Neutrophil (primary cell): ENCODE data around the gene CTNNBL1.

Source experiments
- H3K27ac ChIP-seq: fragments of 200-600 bp; sonication (generic); 2 replicates; pipeline ENCODE4 v1.5.1; 2016; ENCODE audit warnings: mild to moderate bottlenecking, moderate library complexity
- H3K27me3 ChIP-seq: fragments of 200-600 bp; sonication (generic); 2 replicates; pipeline ENCODE4 v1.6.0; 2016; ENCODE audit warnings: mild to moderate bottlenecking
- H3K36me3 ChIP-seq: fragments of 200-600 bp; sonication (generic); 2 replicates; pipeline ENCODE4 v1.5.1; 2017
- H3K4me1 ChIP-seq, 2 experiments: fragments of 200-600 bp in 1 of 2; sonication (generic) in 1 of 2; 1 replicate in 1 of 2; 2 replicates in 1 of 2; pipeline versions ENCODE4 v1.5.1 to v1.6.1; 2013 to 2016; ENCODE audit warnings: low read depth in 1 of 2, low read length in 1 of 2, mild to moderate bottlenecking in 1 of 2, moderate library complexity in 1 of 2; ENCODE audit not compliant: control insufficient read depth in 1 of 2, insufficient read depth in 1 of 2
- H3K4me3 ChIP-seq, 2 experiments: fragments of 200-600 bp in 1 of 2; sonication (generic) in 1 of 2; 1 replicate in 1 of 2; 2 replicates in 1 of 2; pipeline ENCODE4 v1.5.1; 2013 to 2016; ENCODE audit warnings: low read depth in 1 of 2, low read length in 1 of 2, mild to moderate bottlenecking in 1 of 2, moderate library complexity in 1 of 2
- H3K9me3 ChIP-seq: fragments of 200-600 bp; sonication (generic); 2 replicates; pipeline ENCODE4 v1.5.1; 2016
- CTCF ChIP-seq: fragments of 200-600 bp; sonication (generic); IDR thresholded peaks from 2 replicates; pipeline ENCODE4 v1.5.1; 2016; ENCODE audit warnings: antibody characterized with exemption

Gene CTNNBL1

GRCh38 chr20:37790900-37791299, 97.1 kb downstream of the CTNNBL1 start:
- Histone ChIP-seq H3K27me3 (no peaks in the 10 kb centered on the region), H3K36me3 (peaks cover 25% of the 10 kb centered on the region), H3K9me3 (no peaks in the 10 kb centered on the region), H3K4me1 (no peaks in the 10 kb centered on the region), H3K27ac (no peak overlapping the region), H3K4me3 (no peak overlapping the region)
- no peak for TF ChIP-seq CTCF

- TF ChIP-seq CTCF, result no peak
- H3K27me3 ChIP-seq, result no peaks in the 10 kb centered on the region
- no peaks in the 10 kb centered on the region for H3K9me3 ChIP-seq
- no peak overlapping the region for H3K4me3 ChIP-seq
- H3K36me3 ChIP-seq, result peaks cover 8% of the 10 kb centered on the region
- H3K27ac ChIP-seq, result no peak overlapping the region
- H3K4me1 ChIP-seq, result peaks cover 0 to 7% of the 10 kb centered on the region in 2 experiments
These were observed 102.3 kb downstream of the CTNNBL1 start for GRCh38 chr20:37796121-37796520.

- H3K9me3 ChIP-seq, result no peaks in the 10 kb centered on the region
- no peak for TF ChIP-seq CTCF
- H3K4me3 ChIP-seq, result no peak overlapping the region
- H3K27me3 ChIP-seq, result no peaks in the 10 kb centered on the region
- no peak overlapping the region for H3K27ac ChIP-seq
- peaks cover 8% of the 10 kb centered on the region for H3K36me3 ChIP-seq
- H3K4me1 ChIP-seq, result peaks cover 0 to 7% of the 10 kb centered on the region in 2 experiments
These were observed 102.9 kb downstream of the CTNNBL1 start for GRCh38 chr20:37796733-37797132.

GRCh38 chr20:37797669-37798175, 103.9 kb downstream of the CTNNBL1 start:
- Histone ChIP-seq H3K4me1 (peaks cover 0 to 7% of the 10 kb centered on the region in 2 experiments), H3K4me3 (no peak overlapping the region), H3K36me3 (peaks cover 8% of the 10 kb centered on the region), H3K27me3 (no peaks in the 10 kb centered on the region), H3K9me3 (no peaks in the 10 kb centered on the region), H3K27ac (no peak overlapping the region)
- no peak for TF ChIP-seq CTCF

GRCh38 chr20:37798312-37798711, 104.5 kb downstream of the CTNNBL1 start:
- Histone ChIP-seq H3K4me3 (no peak overlapping the region), H3K27ac (no peak overlapping the region), H3K36me3 (peaks cover 14% of the 10 kb centered on the region), H3K4me1 (peaks cover 0 to 7% of the 10 kb centered on the region in 2 experiments), H3K27me3 (no peaks in the 10 kb centered on the region), H3K9me3 (no peaks in the 10 kb centered on the region)
- TF ChIP-seq CTCF, result no peak

- H3K9me3 ChIP-seq, result no peaks in the 10 kb centered on the region
- H3K27ac ChIP-seq, result no peak overlapping the region
- TF ChIP-seq CTCF, result no peak
- H3K4me3 ChIP-seq, result no peak overlapping the region
- H3K4me1 ChIP-seq, result peaks cover 4 to 20% of the 10 kb centered on the region in 2 experiments
- H3K36me3 ChIP-seq, result peaks cover 19% of the 10 kb centered on the region
- H3K27me3 ChIP-seq, result no peaks in the 10 kb centered on the region
These were observed 106.8 kb downstream of the CTNNBL1 start for GRCh38 chr20:37800618-37801017.
